SU-DHL-6 (cell line): ENCODE data around the gene WNT1.

Source experiments
- EZH2phosphoT487 ChIP-seq: fragments of 200-600 bp; sonication (generic), shearing (Covaris generic); conservative IDR thresholded peaks from 2 replicates; pipeline ENCODE4 v1.6.1; 2018; ENCODE audit warnings: mild to moderate bottlenecking, antibody characterized with exemption, low read length, moderate library complexity, mixed read lengths
- TF ChIP-seq, protein P1 (sequence below): fragments of 200-600 bp; sonication (generic); IDR thresholded peaks from one replicate; pipeline ENCODE4 v1.5.1; 2017; ENCODE audit warnings: antibody characterized with exemption, mild to moderate bottlenecking, low read length, moderate library complexity; ENCODE audit not compliant: insufficient read depth, poor library complexity, severe bottlenecking

GRCh38 chr12:48970702-48971334, 7.3 kb upstream of the WNT1 start:
- TF ChIP-seq, protein P1, sequence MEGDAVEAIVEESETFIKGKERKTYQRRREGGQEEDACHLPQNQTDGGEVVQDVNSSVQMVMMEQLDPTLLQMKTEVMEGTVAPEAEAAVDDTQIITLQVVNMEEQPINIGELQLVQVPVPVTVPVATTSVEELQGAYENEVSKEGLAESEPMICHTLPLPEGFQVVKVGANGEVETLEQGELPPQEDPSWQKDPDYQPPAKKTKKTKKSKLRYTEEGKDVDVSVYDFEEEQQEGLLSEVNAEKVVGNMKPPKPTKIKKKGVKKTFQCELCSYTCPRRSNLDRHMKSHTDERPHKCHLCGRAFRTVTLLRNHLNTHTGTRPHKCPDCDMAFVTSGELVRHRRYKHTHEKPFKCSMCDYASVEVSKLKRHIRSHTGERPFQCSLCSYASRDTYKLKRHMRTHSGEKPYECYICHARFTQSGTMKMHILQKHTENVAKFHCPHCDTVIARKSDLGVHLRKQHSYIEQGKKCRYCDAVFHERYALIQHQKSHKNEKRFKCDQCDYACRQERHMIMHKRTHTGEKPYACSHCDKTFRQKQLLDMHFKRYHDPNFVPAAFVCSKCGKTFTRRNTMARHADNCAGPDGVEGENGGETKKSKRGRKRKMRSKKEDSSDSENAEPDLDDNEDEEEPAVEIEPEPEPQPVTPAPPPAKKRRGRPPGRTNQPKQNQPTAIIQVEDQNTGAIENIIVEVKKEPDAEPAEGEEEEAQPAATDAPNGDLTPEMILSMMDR: no peak
- TF ChIP-seq EZH2phosphoT487: no peak
